Activated CD8-positive, alpha-beta T cell treated with anti-CD3 and anti-CD28 coated beads for 36 hours (primary cell): ENCODE data around the gene ZMIZ1. TPM values are rescaled to one million over a fixed set of nuclear protein-coding genes. Genes with fewer than 3 reads are reported as not detected.
A peak's percentile ranks its signal among the peaks of the same experiment; 100 is the strongest.

Source experiments
- ATAC-seq: fragments of 200-7000 bp; cut with Tn5 transposase; one replicate; pipeline ENCODE4 v1.10.0; 2021; ENCODE audit warnings: mild to moderate bottlenecking, moderate library complexity
- CTCF ChIA-PET: fragments of 350-600 bp; sonication (Branson Sonifier 250); formaldehyde crosslinking; loops from one replicate; lab custom pipeline; 2021; ENCODE audit warnings: antibody characterized with exemption; lab: Charles Lee
- POLR2A ChIA-PET: fragments of 350-600 bp; sonication (Branson Sonifier 250); formaldehyde crosslinking; loops from one replicate; lab custom pipeline; 2021; ENCODE audit warnings: antibody characterized with exemption; lab: Charles Lee
- DNase-seq: peaks from one replicate; pipeline ENCODE4 v3.0.0-alpha.2; 2020
- H3K27ac Mint-ChIP-seq: one replicate; pipeline ENCODE4 v1.8.0; 2021; ENCODE audit warnings: mild to moderate bottlenecking, mixed read lengths
- H3K27me3 Mint-ChIP-seq: one replicate; pipeline ENCODE4 v1.8.0; 2021; ENCODE audit warnings: mixed read lengths
- H3K36me3 Mint-ChIP-seq: one replicate; pipeline ENCODE4 v1.8.0; 2021; ENCODE audit warnings: low read depth, mixed read lengths
- H3K4me1 Mint-ChIP-seq: one replicate; pipeline ENCODE4 v1.8.0; 2021; ENCODE audit warnings: low read depth, mixed read lengths
- H3K4me3 Mint-ChIP-seq: one replicate; pipeline ENCODE4 v1.8.0; 2021; ENCODE audit warnings: mild to moderate bottlenecking, moderate library complexity, mixed read lengths
- H3K9me3 Mint-ChIP-seq: one replicate; pipeline ENCODE4 v1.8.0; 2021; ENCODE audit warnings: mixed read lengths
- intact Hi-C: fragments of 100-400 bp; cut with micrococcal nuclease; formaldehyde crosslinking; loops from one replicate; pipeline ENCODE4 v1.10.0; 2022
- total RNA-seq, 2 experiments: library from RNA; stranded (reverse); gene quantifications; one replicate each; pipeline ENCODE4 v1.2.3, GENCODE V29; 2021
- TF ChIP-seq, protein P1 (sequence below): fragments of 200-600 bp; IDR thresholded peaks from one replicate; pipeline ENCODE4 v1.8.0; 2022; ENCODE audit warnings: antibody characterized with exemption, mild to moderate bottlenecking

Gene ZMIZ1
- total RNA-seq, 2 experiments from 2014 or later = 46.5 to 52.2 TPM

- no peaks in the 10 kb centered on the region for H3K36me3 Mint-ChIP-seq
- H3K27me3 Mint-ChIP-seq = no peaks in the 10 kb centered on the region
- H3K4me3 Mint-ChIP-seq = no peak overlapping the region
- intact Hi-C loops = no loop called here
- H3K4me1 Mint-ChIP-seq = peaks cover 39% of the 10 kb centered on the region
- TF ChIP-seq, protein P1, sequence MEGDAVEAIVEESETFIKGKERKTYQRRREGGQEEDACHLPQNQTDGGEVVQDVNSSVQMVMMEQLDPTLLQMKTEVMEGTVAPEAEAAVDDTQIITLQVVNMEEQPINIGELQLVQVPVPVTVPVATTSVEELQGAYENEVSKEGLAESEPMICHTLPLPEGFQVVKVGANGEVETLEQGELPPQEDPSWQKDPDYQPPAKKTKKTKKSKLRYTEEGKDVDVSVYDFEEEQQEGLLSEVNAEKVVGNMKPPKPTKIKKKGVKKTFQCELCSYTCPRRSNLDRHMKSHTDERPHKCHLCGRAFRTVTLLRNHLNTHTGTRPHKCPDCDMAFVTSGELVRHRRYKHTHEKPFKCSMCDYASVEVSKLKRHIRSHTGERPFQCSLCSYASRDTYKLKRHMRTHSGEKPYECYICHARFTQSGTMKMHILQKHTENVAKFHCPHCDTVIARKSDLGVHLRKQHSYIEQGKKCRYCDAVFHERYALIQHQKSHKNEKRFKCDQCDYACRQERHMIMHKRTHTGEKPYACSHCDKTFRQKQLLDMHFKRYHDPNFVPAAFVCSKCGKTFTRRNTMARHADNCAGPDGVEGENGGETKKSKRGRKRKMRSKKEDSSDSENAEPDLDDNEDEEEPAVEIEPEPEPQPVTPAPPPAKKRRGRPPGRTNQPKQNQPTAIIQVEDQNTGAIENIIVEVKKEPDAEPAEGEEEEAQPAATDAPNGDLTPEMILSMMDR = no peak
- no peak for ATAC-seq
- H3K9me3 Mint-ChIP-seq = no peaks in the 10 kb centered on the region
- no peak for DNase-seq
- ChIA-PET POLR2A (interaction anchor here (0.7 kb wide), 1 partner anchor 195 kb away, joined by 4 read pairs; no protein-coding TSS in a partner anchor), CTCF (no interaction called here)
- no peak overlapping the region for H3K27ac Mint-ChIP-seq
Measured at GRCh38 chr10:79045566-79046175, 23.1 kb upstream of the ZMIZ1 start.

DNA sequence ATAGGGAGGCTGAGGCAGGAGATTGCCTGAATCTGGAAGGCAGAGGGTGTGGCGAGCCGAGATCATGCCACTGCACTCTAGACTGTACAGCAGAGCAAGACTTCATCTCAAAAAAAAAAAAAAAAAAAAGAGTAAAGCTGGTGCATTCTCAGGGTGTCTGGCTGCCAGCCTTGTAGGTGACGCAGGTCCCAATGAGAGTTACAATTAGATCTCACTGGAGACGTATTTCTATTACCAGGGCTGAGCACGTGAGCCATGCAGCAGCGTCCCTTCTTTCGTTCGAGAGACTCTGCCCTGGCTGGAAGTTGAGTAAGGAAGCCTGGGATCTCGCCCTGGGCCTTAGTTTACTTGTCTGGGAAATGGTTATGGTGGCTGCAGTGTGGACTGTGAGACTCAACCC, 22.4 kb upstream of the ZMIZ1 start:
- POLR2A ChIA-PET = no interaction called here
- H3K4me3 Mint-ChIP-seq = no peak overlapping the region
- H3K27ac Mint-ChIP-seq = no peak overlapping the region
- CTCF ChIA-PET = no interaction called here
- no peaks in the 10 kb centered on the region for H3K9me3 Mint-ChIP-seq
- no peak for DNase-seq
- peaks cover 44% of the 10 kb centered on the region for H3K4me1 Mint-ChIP-seq
- ATAC-seq = no peak
- intact Hi-C loops = no loop called here
- H3K36me3 Mint-ChIP-seq = no peaks in the 10 kb centered on the region
- TF ChIP-seq, protein P1 = no peak
- no peaks in the 10 kb centered on the region for H3K27me3 Mint-ChIP-seq

DNA sequence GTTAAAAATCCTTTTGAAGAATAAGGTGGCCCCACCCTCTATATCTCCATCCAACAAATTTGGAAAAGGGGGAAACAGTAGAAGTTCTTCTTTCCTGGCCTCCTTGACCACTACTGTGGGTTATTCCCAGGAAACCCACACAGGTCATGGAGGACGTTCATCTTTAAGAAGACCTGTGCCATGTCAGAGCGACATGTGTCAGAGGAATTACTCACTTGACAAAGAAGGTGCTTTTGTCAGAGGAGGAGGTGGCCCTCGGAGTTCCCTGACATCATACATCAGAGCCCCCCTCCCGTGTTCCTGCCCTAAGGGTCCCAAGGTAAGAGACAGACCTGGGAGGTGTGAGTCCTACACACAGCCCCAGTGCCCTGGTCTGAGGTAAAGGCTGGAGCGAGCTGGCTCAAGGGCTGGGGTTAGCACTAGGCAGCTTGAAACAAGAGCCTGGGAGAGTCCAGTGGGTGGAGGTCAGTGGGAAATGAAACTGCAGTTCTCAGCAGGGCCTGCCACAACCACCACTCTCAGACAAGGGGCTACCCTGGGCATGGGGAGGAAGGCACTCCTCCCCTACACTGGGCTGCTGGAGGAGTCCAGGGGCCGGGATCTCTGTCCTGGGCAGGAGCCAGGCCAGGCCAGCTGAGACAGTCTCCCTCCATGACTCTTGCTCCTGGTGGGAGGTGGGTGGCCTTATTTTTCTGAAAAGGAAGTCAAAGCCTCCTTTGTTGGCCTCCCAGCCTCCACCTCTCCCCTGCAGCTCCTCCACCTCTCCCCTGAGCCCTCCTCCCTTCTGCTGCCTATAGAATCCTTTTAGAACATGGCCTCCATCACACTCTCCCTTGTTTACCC, 21.8 kb upstream of the ZMIZ1 start:
- no peaks in the 10 kb centered on the region for H3K36me3 Mint-ChIP-seq
- no peaks in the 10 kb centered on the region for H3K9me3 Mint-ChIP-seq
- no peak for ATAC-seq
- no peak overlapping the region for H3K4me3 Mint-ChIP-seq
- no peak for DNase-seq
- TF ChIP-seq, protein P1 = no peak
- POLR2A ChIA-PET = interaction anchor here (1.1 kb wide), 1 partner anchor 63 kb away, joined by 3 read pairs; no protein-coding TSS in a partner anchor
- H3K27me3 Mint-ChIP-seq = no peaks in the 10 kb centered on the region
- H3K27ac Mint-ChIP-seq = peak overlapping the region; percentile 88
- peaks cover 49% of the 10 kb centered on the region for H3K4me1 Mint-ChIP-seq
- CTCF ChIA-PET = no interaction called here
- intact Hi-C loops = no loop called here

- H3K36me3 Mint-ChIP-seq = no peaks in the 10 kb centered on the region
- CTCF ChIA-PET = interaction anchor here (1.1 kb wide), 1 partner anchor 73 kb away, joined by 3 read pairs; no protein-coding TSS in a partner anchor
- POLR2A ChIA-PET = interaction anchor here (1.1 kb wide), 1 partner anchor 64 kb away, joined by 3 read pairs; no protein-coding TSS in a partner anchor
Measured at GRCh38 chr10:79047584-79047874, 21.2 kb upstream of the ZMIZ1 start.

More at GRCh38 chr10:79047584-79047874, 21.2 kb upstream of the ZMIZ1 start:
- H3K27me3 Mint-ChIP-seq = no peaks in the 10 kb centered on the region
- no peaks in the 10 kb centered on the region for H3K9me3 Mint-ChIP-seq
- no peak overlapping the region for H3K4me3 Mint-ChIP-seq
- H3K4me1 Mint-ChIP-seq = peaks cover 45% of the 10 kb centered on the region
- peak overlapping the region; percentile 88 for H3K27ac Mint-ChIP-seq
- intact Hi-C loops = no loop called here
- DNase-seq (no peak), ATAC-seq (no peak)
- TF ChIP-seq, protein P1 = no peak
